Fibroblast of lung (primary cell): ENCODE results near the gene NDUFS2. TPM values are rescaled to one million over a fixed set of nuclear protein-coding genes. Genes with fewer than 3 reads are reported as not detected.

Source experiments
- DNase-seq, 2 donors: peaks; one replicate each; pipeline versions ENCODE4 v3.0.0 to v3.0.0-alpha.2; 2010; ENCODE audit warnings: low read depth in 2 of 2
- H2AFZ ChIP-seq: 2 replicates; pipeline ENCODE4 v1.5.1; 2012; ENCODE audit warnings: low read length, control low read depth, inconsistent platforms
- H3K27ac ChIP-seq: 2 replicates; pipeline ENCODE4 v1.5.1; 2011; ENCODE audit warnings: low read length, control low read depth; ENCODE audit not compliant: insufficient read depth
- H3K27me3 ChIP-seq: 2 replicates; pipeline ENCODE4 v1.5.1; 2011; ENCODE audit warnings: mild to moderate bottlenecking, low read length; ENCODE audit not compliant: control insufficient read depth, insufficient read depth
- H3K36me3 ChIP-seq: 2 replicates; pipeline ENCODE4 v1.5.1; 2011; ENCODE audit warnings: low read length; ENCODE audit not compliant: control insufficient read depth, insufficient read depth
- H3K4me1 ChIP-seq: 2 replicates; pipeline ENCODE4 v1.5.1; 2011; ENCODE audit warnings: low read length; ENCODE audit not compliant: control insufficient read depth, insufficient read depth; ENCODE audit errors: extremely low read depth
- H3K4me2 ChIP-seq: 2 replicates; pipeline ENCODE4 v1.5.1; 2011; ENCODE audit warnings: low read length, control low read depth; ENCODE audit not compliant: insufficient read depth; ENCODE audit errors: extremely low read depth
- H3K4me3 ChIP-seq, 4 experiments: fragments of 200-600 bp in 1 of 4; sonication (generic) in 1 of 4; replicated peaks in 1 of 4; 2 replicates each; pipeline ENCODE4 v1.5.1; 2011 to 2016; ENCODE audit warnings: low read length in 4 of 4, low read depth in 3 of 4, mild to moderate bottlenecking in 3 of 4, control low read depth in 2 of 4, inconsistent platforms in 1 of 4, mixed read lengths in 1 of 4; ENCODE audit not compliant: insufficient read depth in 1 of 4; ENCODE audit errors: control extremely low read depth in 1 of 4
- H3K79me2 ChIP-seq: 2 replicates; pipeline ENCODE4 v1.5.1; 2012; ENCODE audit warnings: mild to moderate bottlenecking, low read length, inconsistent platforms; ENCODE audit not compliant: control insufficient read depth, insufficient read depth
- H3K9ac ChIP-seq: 2 replicates; pipeline ENCODE4 v1.5.1; 2011; ENCODE audit warnings: mild to moderate bottlenecking, low read length, control low read depth; ENCODE audit not compliant: insufficient read depth
- H3K9me3 ChIP-seq: 2 replicates; pipeline ENCODE4 v1.5.1; 2012; ENCODE audit warnings: low read depth, low read length; ENCODE audit not compliant: control insufficient read depth, insufficient read depth
- H4K20me1 ChIP-seq: 2 replicates; pipeline ENCODE4 v1.5.1; 2011; ENCODE audit warnings: low read length; ENCODE audit not compliant: control insufficient read depth, insufficient read depth; ENCODE audit errors: extremely low read depth
- EZH2 ChIP-seq: IDR thresholded peaks from 2 replicates; pipeline ENCODE4 v1.5.1; 2012; ENCODE audit warnings: low read length, control low read depth, mild to moderate bottlenecking; ENCODE audit errors: missing control alignments
- polyA plus RNA-seq, 2 donors: library from polyadenylated mRNA; depleted of rRNA in 1 of 2; stranded (reverse) in 1 of 2; unstranded in 1 of 2; fragments of >200 nt; gene quantifications; 2 replicates each; pipeline ENCODE4 v1.2.1, GENCODE V29; 2011 to 2012; ENCODE audit warnings: missing spikeins in 1 of 2
- total RNA-seq: library from RNA; depleted of rRNA; stranded (reverse); fragments of >200 nt; gene quantifications from 2 replicates; pipeline ENCODE4 v1.2.1, GENCODE V29; 2014
- TF ChIP-seq, protein P1 (sequence below), 2 donors: IDR thresholded peaks in 1 of 2; conservative IDR thresholded peaks in 1 of 2; 1 replicate in 1 of 2; 2 replicates in 1 of 2; pipeline ENCODE4 v1.5.1; 2011 to 2012; ENCODE audit warnings: low read length in 2 of 2, control low read depth in 1 of 2, inconsistent platforms in 1 of 2, low read depth in 1 of 2, mild to moderate bottlenecking in 1 of 2

The NDUFS2 gene
- total and polyA plus RNA-seq, 2 donors (not counting 1 experiment from before 2014, with no cell fraction given) = 135 to 194 TPM

DNA sequence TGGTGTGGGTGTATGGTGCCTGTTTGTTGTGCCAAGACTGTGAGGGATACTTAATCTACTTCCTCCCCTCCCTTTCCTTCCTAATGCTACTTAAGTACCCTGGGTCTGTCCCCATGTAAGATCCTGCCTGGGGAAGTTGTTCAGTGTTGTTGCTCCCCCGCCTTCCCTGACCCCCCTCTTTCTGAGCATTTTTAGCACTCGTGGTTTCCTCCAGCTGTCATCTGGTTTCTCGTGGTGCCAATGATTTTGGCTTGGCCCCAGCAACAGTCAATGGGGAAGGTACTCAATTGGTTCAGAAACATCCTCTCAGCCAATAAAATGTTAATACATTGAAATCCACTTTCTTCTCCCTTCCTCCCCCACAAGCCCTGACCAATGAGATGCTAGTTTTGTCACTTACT is 16.9 kb upstream of the NDUFS2 start:
- peaks cover 2% of the 10 kb centered on the region for H3K4me1 ChIP-seq
- peak; percentile 59 to 65 for DNase-seq
- TF ChIP-seq, protein P1, sequence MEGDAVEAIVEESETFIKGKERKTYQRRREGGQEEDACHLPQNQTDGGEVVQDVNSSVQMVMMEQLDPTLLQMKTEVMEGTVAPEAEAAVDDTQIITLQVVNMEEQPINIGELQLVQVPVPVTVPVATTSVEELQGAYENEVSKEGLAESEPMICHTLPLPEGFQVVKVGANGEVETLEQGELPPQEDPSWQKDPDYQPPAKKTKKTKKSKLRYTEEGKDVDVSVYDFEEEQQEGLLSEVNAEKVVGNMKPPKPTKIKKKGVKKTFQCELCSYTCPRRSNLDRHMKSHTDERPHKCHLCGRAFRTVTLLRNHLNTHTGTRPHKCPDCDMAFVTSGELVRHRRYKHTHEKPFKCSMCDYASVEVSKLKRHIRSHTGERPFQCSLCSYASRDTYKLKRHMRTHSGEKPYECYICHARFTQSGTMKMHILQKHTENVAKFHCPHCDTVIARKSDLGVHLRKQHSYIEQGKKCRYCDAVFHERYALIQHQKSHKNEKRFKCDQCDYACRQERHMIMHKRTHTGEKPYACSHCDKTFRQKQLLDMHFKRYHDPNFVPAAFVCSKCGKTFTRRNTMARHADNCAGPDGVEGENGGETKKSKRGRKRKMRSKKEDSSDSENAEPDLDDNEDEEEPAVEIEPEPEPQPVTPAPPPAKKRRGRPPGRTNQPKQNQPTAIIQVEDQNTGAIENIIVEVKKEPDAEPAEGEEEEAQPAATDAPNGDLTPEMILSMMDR (conservative IDR thresholded peaks at IDR 0.05 in 1 of 2, IDR thresholded peaks at IDR 0.05 in 1 of 2; ENCODE audit: low read depth in 1 of 2, low read length in 2 of 2) = no peak
- TF ChIP-seq EZH2 = no peak
- H3K36me3 ChIP-seq = no peaks in the 10 kb centered on the region
- H3K79me2 ChIP-seq = no peaks in the 10 kb centered on the region
- no peak overlapping the region for H3K9ac ChIP-seq
- no peaks in the 10 kb centered on the region for H3K27me3 ChIP-seq
- H2AFZ ChIP-seq = peak overlapping the region; percentile 50
- H4K20me1 ChIP-seq = no peaks in the 10 kb centered on the region
- no peaks in the 10 kb centered on the region for H3K9me3 ChIP-seq
- H3K4me2 ChIP-seq = no peak overlapping the region
- no peak overlapping the region for H3K27ac ChIP-seq
- H3K4me3 ChIP-seq = no peak overlapping the region

DNA sequence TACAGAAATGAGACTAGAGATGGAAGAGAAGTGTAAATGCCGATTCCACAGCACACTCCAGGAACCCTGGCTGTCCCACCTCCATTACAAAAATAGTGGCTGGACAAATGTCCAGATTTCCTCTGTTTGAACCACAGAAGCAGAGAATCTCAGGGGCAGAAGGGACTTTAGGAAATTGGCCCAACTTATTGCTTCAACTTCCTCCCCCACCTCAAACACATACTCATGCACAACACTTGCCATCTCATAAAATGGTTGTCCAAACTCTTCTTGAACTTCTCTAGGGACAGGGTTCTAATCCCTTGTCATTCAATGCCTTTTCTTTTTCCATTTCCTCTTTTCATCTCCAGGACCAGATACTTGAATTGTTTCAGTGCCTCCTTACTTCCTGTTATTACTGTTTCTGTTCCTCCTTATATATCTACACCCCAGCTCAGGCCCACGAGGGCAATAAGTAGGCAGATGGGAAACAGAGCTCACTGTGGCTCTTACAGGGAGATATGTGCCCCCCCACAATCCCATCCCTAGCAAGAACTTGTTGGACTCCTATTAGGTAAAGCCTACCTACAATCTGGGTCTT is 16.3 kb upstream of the NDUFS2 start:
- Histone ChIP-seq H3K4me2 (no peak overlapping the region), H3K4me1 (peaks cover 2% of the 10 kb centered on the region), H3K79me2 (no peaks in the 10 kb centered on the region), H4K20me1 (no peaks in the 10 kb centered on the region), H3K4me3 (no peak overlapping the region), H3K9me3 (no peaks in the 10 kb centered on the region), H2AFZ (peak overlapping the region; percentile 25), H3K9ac (no peak overlapping the region), H3K36me3 (peaks cover under 1% of the 10 kb centered on the region), H3K27ac (no peak overlapping the region), H3K27me3 (no peaks in the 10 kb centered on the region)
- TF ChIP-seq, protein P1 (conservative IDR thresholded peaks at IDR 0.05 in 1 of 2, IDR thresholded peaks at IDR 0.05 in 1 of 2; ENCODE audit: low read depth in 1 of 2, low read length in 2 of 2) = no peak
- no peak for TF ChIP-seq EZH2
- DNase-seq = no peak

DNA sequence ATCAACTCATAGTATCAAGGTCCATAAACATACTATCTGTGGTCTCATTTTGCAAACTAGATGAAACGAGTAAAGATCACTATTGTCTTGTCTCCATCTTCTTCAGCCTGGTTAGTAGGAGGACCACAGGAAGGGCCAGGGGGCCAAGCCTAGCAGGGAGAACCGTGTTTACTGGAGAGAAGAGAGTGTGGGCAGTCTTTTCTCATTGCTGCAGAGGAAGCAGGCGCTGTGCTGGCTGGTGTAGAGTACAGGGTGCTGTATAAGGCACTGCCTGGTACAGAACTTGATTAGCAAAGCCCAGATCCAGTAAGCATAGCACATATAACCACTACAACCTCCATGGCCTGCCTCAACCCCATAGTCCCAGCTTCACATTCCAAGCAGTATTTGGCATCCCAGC is 14.9 kb upstream of the NDUFS2 start:
- H3K4me1 ChIP-seq = peaks cover 2% of the 10 kb centered on the region
- TF ChIP-seq, protein P1 (conservative IDR thresholded peaks at IDR 0.05 in 1 of 2, IDR thresholded peaks at IDR 0.05 in 1 of 2; ENCODE audit: low read depth in 1 of 2, low read length in 2 of 2) = no peak
- TF ChIP-seq EZH2 = no peak
- peaks cover 7% of the 10 kb centered on the region for H3K36me3 ChIP-seq
- H3K4me2 ChIP-seq = no peak overlapping the region
- no peak overlapping the region for H3K27ac ChIP-seq
- no peaks in the 10 kb centered on the region for H4K20me1 ChIP-seq
- H3K4me3 ChIP-seq = no peak overlapping the region
- H3K27me3 ChIP-seq = no peaks in the 10 kb centered on the region
- no peaks in the 10 kb centered on the region for H3K9me3 ChIP-seq
- no peak for DNase-seq
- H2AFZ ChIP-seq = no peak overlapping the region
- no peak overlapping the region for H3K9ac ChIP-seq
- no peaks in the 10 kb centered on the region for H3K79me2 ChIP-seq
